Hepatocyte (in vitro differentiated cells): Measurements from ENCODE around the gene COMMD4. TPM values are rescaled to one million over a fixed set of nuclear protein-coding genes. Genes with fewer than 3 reads are reported as not detected.
"Not testable (repeated sequence)": the region's sequence is repeated elsewhere in the genome, so short reads cannot be mapped to it uniquely, and the experiment has no call there.

Source experiments
- DNase-seq: peaks from one replicate; pipeline ENCODE4 v3.0.0-alpha.2; 2016; ENCODE audit warnings: low spot score
- H2AFZ ChIP-seq: fragments of 200-600 bp; sonication (generic); 2 replicates; pipeline ENCODE4 v1.6.0; 2016; ENCODE audit warnings: antibody characterized with exemption, mild to moderate bottlenecking
- H3K27ac ChIP-seq: fragments of 200-600 bp; sonication (generic); 2 replicates; pipeline ENCODE4 v1.5.1; 2016; ENCODE audit warnings: mild to moderate bottlenecking
- H3K27me3 ChIP-seq: fragments of 200-600 bp; sonication (generic); 2 replicates; pipeline ENCODE4 v1.6.1; 2016
- H3K36me3 ChIP-seq: fragments of 200-600 bp; sonication (generic); replicated peaks from 2 replicates; pipeline ENCODE4 v1.5.1; 2016; ENCODE audit warnings: low read depth; ENCODE audit not compliant: insufficient read depth
- H3K4me1 ChIP-seq: fragments of 200-600 bp; sonication (generic); 2 replicates; pipeline ENCODE4 v1.5.1; 2016; ENCODE audit warnings: mild to moderate bottlenecking, moderate library complexity; ENCODE audit not compliant: insufficient read depth
- H3K4me2 ChIP-seq: fragments of 200-600 bp; sonication (generic); 2 replicates; pipeline ENCODE4 v1.6.0; 2016
- H3K4me3 ChIP-seq: fragments of 200-600 bp; sonication (generic); 2 replicates; pipeline ENCODE4 v1.5.1; 2016; ENCODE audit warnings: mild to moderate bottlenecking
- H3K79me2 ChIP-seq: fragments of 200-600 bp; sonication (generic); 2 replicates; pipeline ENCODE4 v1.6.0; 2017; ENCODE audit warnings: mild to moderate bottlenecking
- H3K9me2 ChIP-seq: fragments of 200-600 bp; sonication (generic); replicated peaks from 2 replicates; pipeline ENCODE4 v1.6.0; 2017; ENCODE audit warnings: mild to moderate bottlenecking; ENCODE audit not compliant: insufficient read depth
- H3K9me3 ChIP-seq: fragments of 200-600 bp; sonication (generic); 2 replicates; pipeline ENCODE4 v1.5.1; 2016; ENCODE audit warnings: low read depth, mild to moderate bottlenecking
- H4K20me1 ChIP-seq: fragments of 200-600 bp; sonication (generic); 2 replicates; pipeline ENCODE4 v1.6.0; 2016; ENCODE audit warnings: mild to moderate bottlenecking; ENCODE audit not compliant: insufficient read depth, poor library complexity, severe bottlenecking
- CTCF ChIP-seq: fragments of 200-600 bp; sonication (generic); IDR thresholded peaks from 2 replicates; pipeline ENCODE4 v1.5.1; 2016; ENCODE audit warnings: antibody characterized with exemption, mild to moderate bottlenecking; ENCODE audit not compliant: poor library complexity
- EZH2 ChIP-seq: fragments of 200-600 bp; sonication (generic); IDR thresholded peaks from 2 replicates; pipeline ENCODE4 v1.6.1; 2016; ENCODE audit warnings: antibody characterized with exemption, mild to moderate bottlenecking, borderline replicate concordance
- EZH2phosphoT487 ChIP-seq: fragments of 200-600 bp; sonication (generic); IDR thresholded peaks from one replicate; pipeline ENCODE4 v1.6.1; 2018; ENCODE audit warnings: antibody characterized with exemption, mild to moderate bottlenecking, low read depth, moderate library complexity; ENCODE audit not compliant: unreplicated experiment, severe bottlenecking
- WGBS: methylation state at CpG from one replicate; pipeline ENCODE4 v1.1.6; 2016; ENCODE audit warnings: low lambda C conversion rate; ENCODE audit errors: missing lambda C conversion rate; 5-methylcytosine and 5-hydroxymethylcytosine counted together
- polyA plus RNA-seq: library from polyadenylated mRNA; unstranded; fragments of >200 nt; fragmentation: Nextera tagmentation; extraction: Ambion mirVana; gene quantifications from 2 replicates; pipeline ENCODE4 v1.2.1, GENCODE V29; 2016
- total RNA-seq: library from RNA; depleted of rRNA; stranded (reverse); fragments of >200 nt; gene quantifications from 2 replicates; pipeline ENCODE4 v1.2.3, GENCODE V29; 2014

The COMMD4 gene
- total and polyA plus RNA-seq, 2 experiments from 2014 or later = 70.3 to 105 TPM

DNA sequence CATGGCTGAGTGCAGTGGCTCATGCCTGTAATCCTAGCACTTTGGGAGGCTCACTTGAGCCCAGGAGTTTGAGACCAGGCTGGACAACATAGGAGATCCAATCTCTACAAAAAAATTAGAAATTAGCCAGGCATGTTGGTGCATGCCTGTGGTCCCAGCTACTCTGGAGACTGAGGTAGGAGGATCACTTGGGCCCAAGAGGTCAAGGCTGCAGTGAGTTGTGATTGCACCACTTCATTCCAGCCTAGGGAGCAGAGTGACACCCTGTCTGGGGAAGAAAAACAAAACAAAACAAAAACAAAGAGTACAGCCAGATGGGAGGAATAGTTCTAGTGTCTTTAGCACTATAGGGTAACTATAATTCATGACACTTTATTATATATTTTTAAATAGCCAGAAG lies 26.2 kb upstream of the COMMD4 start:
- Histone ChIP-seq H3K36me3 (no peaks in the 10 kb centered on the region), H3K79me2 (no peaks in the 10 kb centered on the region), H3K9me2 (no peaks in the 10 kb centered on the region), H3K27me3 (no peaks in the 10 kb centered on the region), H2AFZ (no peak overlapping the region), H3K4me3 (no peak overlapping the region), H3K27ac (no peak overlapping the region), H3K9me3 (no peaks in the 10 kb centered on the region), H3K4me2 (no peak overlapping the region), H4K20me1 (no peaks in the 10 kb centered on the region), H3K4me1 (no peaks in the 10 kb centered on the region)
- no peak for DNase-seq
- TF ChIP-seq CTCF (no peak), EZH2phosphoT487 (no peak)

DNA sequence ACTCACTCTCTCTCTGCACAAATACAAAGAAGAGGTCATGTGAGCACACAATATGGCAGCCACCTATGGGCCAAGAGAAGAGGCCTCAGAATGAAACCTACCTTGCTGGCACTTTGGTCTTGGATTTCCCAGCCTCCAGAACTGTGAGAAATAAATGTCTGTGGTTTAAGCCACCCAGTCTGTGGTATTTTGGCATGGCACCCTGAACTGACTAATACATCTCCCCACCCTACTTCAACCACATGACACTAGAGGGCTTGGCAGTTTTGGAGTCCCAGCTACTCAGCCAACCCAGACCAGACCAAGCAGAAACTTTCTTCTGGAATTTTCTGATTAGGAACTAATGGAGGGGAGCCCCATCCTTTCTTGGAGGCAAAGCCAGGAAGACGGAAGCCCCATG lies 23.3 kb upstream of the COMMD4 start:
- not testable (repeated sequence) for H3K36me3 ChIP-seq, H2AFZ ChIP-seq, H3K79me2 ChIP-seq, H3K27me3 ChIP-seq, H3K4me3 ChIP-seq, H3K4me2 ChIP-seq, H3K9me2 ChIP-seq, H3K4me1 ChIP-seq, DNase-seq, H4K20me1 ChIP-seq, H3K9me3 ChIP-seq, H3K27ac ChIP-seq
- 100% methylated on average over 1 of the region's 1 CpG for WGBS

- no peaks in the 10 kb centered on the region for H3K79me2 ChIP-seq
- H2AFZ ChIP-seq = no peak overlapping the region
- no peaks in the 10 kb centered on the region for H3K9me2 ChIP-seq
- H3K4me3 ChIP-seq = no peak overlapping the region
- no peaks in the 10 kb centered on the region for H4K20me1 ChIP-seq
- no peak for TF ChIP-seq EZH2
- no peak for TF ChIP-seq CTCF
- TF ChIP-seq EZH2phosphoT487 = no peak
- WGBS = 92% methylated on average over 13 of the region's 13 CpGs
- H3K36me3 ChIP-seq = no peaks in the 10 kb centered on the region
- no peak for DNase-seq
- no peak overlapping the region for H3K4me2 ChIP-seq
- H3K4me1 ChIP-seq = no peaks in the 10 kb centered on the region
- H3K27ac ChIP-seq = no peak overlapping the region
- no peaks in the 10 kb centered on the region for H3K9me3 ChIP-seq
- H3K27me3 ChIP-seq = no peaks in the 10 kb centered on the region
Observed at GRCh38 chr15:75313116-75313845, 22.6 kb upstream of the COMMD4 start.

- Histone ChIP-seq H3K27me3 (no peaks in the 10 kb centered on the region), H3K4me3 (no peak overlapping the region), H3K36me3 (no peaks in the 10 kb centered on the region), H3K79me2 (no peaks in the 10 kb centered on the region), H3K27ac (no peak overlapping the region), H3K9me2 (no peaks in the 10 kb centered on the region), H4K20me1 (no peaks in the 10 kb centered on the region), H3K9me3 (no peaks in the 10 kb centered on the region), H3K4me2 (no peak overlapping the region), H3K4me1 (no peaks in the 10 kb centered on the region), H2AFZ (no peak overlapping the region)
- DNase-seq = no peak
- 86% methylated on average over 5 of the region's 5 CpGs for WGBS
- TF ChIP-seq EZH2 (no peak), CTCF (no peak), EZH2phosphoT487 (no peak)
Observed at GRCh38 chr15:75314552-75315290, 21.1 kb upstream of the COMMD4 start.

- not testable (repeated sequence) for H3K9me2 ChIP-seq, H2AFZ ChIP-seq, H3K79me2 ChIP-seq, DNase-seq, H3K27me3 ChIP-seq, H3K9me3 ChIP-seq, H4K20me1 ChIP-seq, H3K4me2 ChIP-seq, H3K4me3 ChIP-seq, H3K36me3 ChIP-seq, H3K4me1 ChIP-seq, H3K27ac ChIP-seq
- 83% methylated on average over 5 of the region's 5 CpGs for WGBS
Observed at GRCh38 chr15:75319231-75319897, 16.5 kb upstream of the COMMD4 start.
